PC-9 (cell line): ENCODE results near the gene TMEM135. TPM values are rescaled to one million over a fixed set of nuclear protein-coding genes. Genes with fewer than 3 reads are reported as not detected.
A peak's percentile ranks its signal among the peaks of the same experiment; 100 is the strongest.
"Not testable (repeated sequence)": the region's sequence is repeated elsewhere in the genome, so short reads cannot be mapped to it uniquely, and the experiment has no call there.

ENCODE experiments used
- BruUV-seq: library from RNA; stranded (reverse); fragments of 400-500 nt; replicated peaks from 2 replicates; lab custom pipeline; 2021; lab: Mats Ljungman, UMichigan
- CTCF ChIA-PET: fragments of 300-600 bp; sonication (Branson Sonifier 250); formaldehyde crosslinking; loops from one replicate; lab custom pipeline; 2022; ENCODE audit warnings: antibody characterized with exemption; lab: Charles Lee
- POLR2A ChIA-PET: fragments of 300-600 bp; sonication (Branson Sonifier 250); formaldehyde crosslinking; loops from one replicate; lab custom pipeline; 2022; ENCODE audit warnings: antibody characterized with exemption; ENCODE audit not compliant: unreplicated experiment; lab: Charles Lee
- DNase-seq, 2 experiments: peaks; one replicate each; pipeline versions ENCODE4 v3.0.0 to v3.0.0-alpha.2; 2015 to 2022; ENCODE audit warnings: mixed read lengths in 1 of 2
- H2AFZ ChIP-seq: fragments of 200-600 bp; sonication (generic); 2 replicates; pipeline ENCODE4 v1.8.1; 2017; ENCODE audit warnings: antibody characterized with exemption
- H3F3A ChIP-seq: fragments of 200-600 bp; sonication (generic); 2 replicates; pipeline ENCODE4 v1.8.1; 2017; ENCODE audit warnings: antibody characterized with exemption, mild to moderate bottlenecking, low read depth; ENCODE audit not compliant: insufficient read depth
- H3K27ac ChIP-seq: fragments of 200-600 bp; sonication (generic); 2 replicates; pipeline ENCODE4 v1.6.1; 2016; ENCODE audit warnings: mixed run types
- H3K27me3 ChIP-seq: fragments of 200-600 bp; sonication (generic); 2 replicates; pipeline ENCODE4 v1.6.1; 2016; ENCODE audit warnings: low read depth, mixed run types; ENCODE audit not compliant: insufficient read depth
- H3K36me3 ChIP-seq: fragments of 200-600 bp; sonication (generic); 2 replicates; pipeline ENCODE4 v1.6.1; 2016; ENCODE audit warnings: low read depth, mixed run types
- H3K4me1 ChIP-seq: fragments of 200-600 bp; sonication (generic); replicated peaks from 2 replicates; pipeline ENCODE4 v1.6.1; 2016; ENCODE audit warnings: mixed run types; ENCODE audit not compliant: insufficient read depth
- H3K4me2 ChIP-seq: fragments of 200-600 bp; sonication (generic); 2 replicates; pipeline ENCODE4 v1.6.1; 2017; ENCODE audit warnings: mixed run types
- H3K4me3 ChIP-seq: fragments of 200-600 bp; sonication (generic); 2 replicates; pipeline ENCODE4 v1.6.1; 2016; ENCODE audit warnings: mixed run types
- H3K79me2 ChIP-seq: fragments of 200-600 bp; sonication (generic); 2 replicates; pipeline ENCODE4 v1.6.1; 2017; ENCODE audit warnings: low read depth, mixed run types
- H3K9me2 ChIP-seq: fragments of 200-600 bp; sonication (generic); 2 replicates; pipeline ENCODE4 v1.8.1; 2017; ENCODE audit warnings: mild to moderate bottlenecking; ENCODE audit not compliant: insufficient read depth
- H3K9me3 ChIP-seq: fragments of 200-600 bp; sonication (generic); 2 replicates; pipeline ENCODE4 v1.8.1; 2016; ENCODE audit warnings: low read depth; ENCODE audit not compliant: insufficient read depth
- H4K20me1 ChIP-seq: fragments of 200-600 bp; sonication (generic); 2 replicates; pipeline ENCODE4 v1.8.1; 2017; ENCODE audit not compliant: insufficient read depth
- CTCF ChIP-seq: fragments of 200-600 bp; sonication (generic); conservative IDR thresholded peaks from 2 replicates; pipeline ENCODE4 v1.6.1; 2017; ENCODE audit warnings: mixed run types, antibody characterized with exemption, mild to moderate bottlenecking, moderate library complexity
- EZH2 ChIP-seq: fragments of 200-600 bp; sonication (generic); IDR thresholded peaks from 2 replicates; pipeline ENCODE4 v1.8.0; 2017; ENCODE audit warnings: antibody characterized with exemption, low read depth
- intact Hi-C: fragments of 100-400 bp; cut with micrococcal nuclease; formaldehyde crosslinking; loops from one replicate; pipeline ENCODE4 v1.10.0; 2022; ENCODE audit not compliant: unreplicated experiment
- total RNA-seq: library from RNA; stranded (reverse); gene quantifications from 2 replicates; pipeline ENCODE4 v1.2.3, GENCODE V29; 2021

The TMEM135 gene
- total RNA-seq, 1 experiment from 2014 or later, result 42.0 TPM

GRCh38 chr11:87101956-87102580 lies 64.3 kb downstream of the TMEM135 start:
- H3K9me3 ChIP-seq, result no peaks in the 10 kb centered on the region
- H3K79me2 ChIP-seq, result peaks cover 9% of the 10 kb centered on the region; the same call in 1 of the 2 replicates
- intact Hi-C loops, result no loop called here
- H3K4me1 ChIP-seq, result no peaks in the 10 kb centered on the region
- no peak overlapping the region for H3K4me2 ChIP-seq
- no TSS peak for BruUV-seq
- ChIA-PET POLR2A (no interaction called here), CTCF (interaction anchor here (0.6 kb wide), 1 partner anchor 525 kb away, joined by 3 read pairs; no protein-coding TSS in a partner anchor)
- no peak overlapping the region for H2AFZ ChIP-seq
- no peaks in the 10 kb centered on the region; the same call in 1 of the 2 replicates for H3F3A ChIP-seq
- peak in 1 of 2 experiments; percentile 19 for DNase-seq
- no peaks in the 10 kb centered on the region for H4K20me1 ChIP-seq
- TF ChIP-seq CTCF (no peak), EZH2 (no peak)
- H3K9me2 ChIP-seq, result no peaks in the 10 kb centered on the region
- H3K36me3 ChIP-seq, result no peaks in the 10 kb centered on the region
- H3K27ac ChIP-seq, result no peak overlapping the region
- H3K4me3 ChIP-seq, result no peak overlapping the region
- no peaks in the 10 kb centered on the region for H3K27me3 ChIP-seq

- H3K9me3 ChIP-seq, H3K9me2 ChIP-seq, H3K4me3 ChIP-seq, H3K27ac ChIP-seq, H3K4me2 ChIP-seq, POLR2A ChIA-PET, H3K27me3 ChIP-seq, DNase-seq, H4K20me1 ChIP-seq, H3K4me1 ChIP-seq, H2AFZ ChIP-seq, H3F3A ChIP-seq, BruUV-seq, intact Hi-C loops, H3K36me3 ChIP-seq, CTCF ChIA-PET: not testable (repeated sequence)
- peaks cover 13% of the 10 kb centered on the region for H3K79me2 ChIP-seq
These were observed 68.1 kb downstream of the TMEM135 start for GRCh38 chr11:87105826-87106225.

GRCh38 chr11:87107379-87107778 lies 69.6 kb downstream of the TMEM135 start:
- H3K4me2 ChIP-seq, H3K27me3 ChIP-seq, CTCF ChIA-PET, H3K4me3 ChIP-seq, POLR2A ChIA-PET, DNase-seq, BruUV-seq, H3K9me2 ChIP-seq, H3K36me3 ChIP-seq, H3K27ac ChIP-seq, H3K9me3 ChIP-seq, H2AFZ ChIP-seq, intact Hi-C loops, H3F3A ChIP-seq, H3K4me1 ChIP-seq: not testable (repeated sequence)
- H4K20me1 ChIP-seq, result 0 out of 2 replicates have a peak, but pooled peaks cover 10% of the 10 kb centered on the region
- H3K79me2 ChIP-seq, result peaks cover 15% of the 10 kb centered on the region

- no TSS peak for BruUV-seq
- no peak overlapping the region for H2AFZ ChIP-seq
- intact Hi-C loops, result no loop called here
These were observed 72.9 kb downstream of the TMEM135 start for GRCh38 chr11:87110443-87111131.

More at GRCh38 chr11:87110443-87111131, 72.9 kb downstream of the TMEM135 start:
- H3K4me2 ChIP-seq, result no peak overlapping the region
- no peaks in the 10 kb centered on the region for H3K27me3 ChIP-seq
- peaks cover 14% of the 10 kb centered on the region for H3K79me2 ChIP-seq
- H3K4me1 ChIP-seq, result no peaks in the 10 kb centered on the region
- H3K9me3 ChIP-seq, result no peaks in the 10 kb centered on the region
- no peak overlapping the region for H3K4me3 ChIP-seq
- POLR2A ChIA-PET, result no interaction called here
- H3K36me3 ChIP-seq, result no peaks in the 10 kb centered on the region
- 0 out of 2 replicates have a peak, but pooled peaks cover 10% of the 10 kb centered on the region for H4K20me1 ChIP-seq
- TF ChIP-seq CTCF, result no peak
- TF ChIP-seq EZH2, result no peak
- H3F3A ChIP-seq, result no peaks in the 10 kb centered on the region
- H3K9me2 ChIP-seq, result no peaks in the 10 kb centered on the region
- H3K27ac ChIP-seq, result no peak overlapping the region
- CTCF ChIA-PET, result no interaction called here
- DNase-seq, result peak in 1 of 2 experiments; percentile 8
